CD14-positive monocyte (primary cell): ENCODE measurements around the gene PDIA5. TPM values are rescaled to one million over a fixed set of nuclear protein-coding genes. Genes with fewer than 3 reads are reported as not detected.
A peak's percentile ranks its signal among the peaks of the same experiment; 100 is the strongest.

Experiments used
- DNase-seq, 3 donors: peaks; one replicate each; pipeline ENCODE4 v3.0.0-alpha.2; 2011 to 2022
- H2AFZ ChIP-seq: 2 replicates; pipeline ENCODE4 v1.6.0; 2012; ENCODE audit warnings: mild to moderate bottlenecking, low read depth, low read length, inconsistent platforms; ENCODE audit not compliant: insufficient read depth, poor library complexity, severe bottlenecking
- H3K27ac ChIP-seq, 2 donors: 1 replicate in 1 of 2; 2 replicates in 1 of 2; pipeline ENCODE4 v1.5.1; 2012 to 2013; ENCODE audit warnings: low read length in 2 of 2, control low read depth in 1 of 2, inconsistent platforms in 1 of 2, low read depth in 1 of 2, mild to moderate bottlenecking in 1 of 2
- H3K27me3 ChIP-seq, 2 donors: one replicate each; pipeline versions ENCODE4 v1.6.0 to v1.6.1; 2011 to 2013; ENCODE audit warnings: low read length in 2 of 2; ENCODE audit not compliant: control insufficient read depth in 2 of 2, insufficient read depth in 2 of 2
- H3K36me3 ChIP-seq, 2 donors: replicated peaks in 1 of 2; 1 replicate in 1 of 2; 2 replicates in 1 of 2; pipeline versions ENCODE4 v1.5.1 to v1.6.1; 2012 to 2013; ENCODE audit warnings: low read length in 2 of 2, control low read depth in 1 of 2, inconsistent platforms in 1 of 2, mild to moderate bottlenecking in 1 of 2; ENCODE audit not compliant: insufficient read depth in 2 of 2, control insufficient read depth in 1 of 2
- H3K4me1 ChIP-seq, 2 donors: 1 replicate in 1 of 2; 2 replicates in 1 of 2; pipeline versions ENCODE4 v1.5.1 to v1.6.1; 2012 to 2013; ENCODE audit warnings: low read length in 2 of 2, control low read depth in 1 of 2, inconsistent platforms in 1 of 2, mild to moderate bottlenecking in 1 of 2, moderate library complexity in 1 of 2; ENCODE audit not compliant: insufficient read depth in 2 of 2, control insufficient read depth in 1 of 2
- H3K4me2 ChIP-seq: replicated peaks from 2 replicates; pipeline ENCODE3; 2012; ENCODE audit warnings: low read length, moderate library complexity, mild to moderate bottlenecking; ENCODE audit not compliant: poor library complexity, severe bottlenecking; ENCODE audit errors: extremely low read depth
- H3K4me3 ChIP-seq, 3 experiments: fragments of 200-600 bp in 1 of 3; sonication (generic) in 1 of 3; replicated peaks in 1 of 3; 1 replicate in 2 of 3; 2 replicates in 1 of 3; pipeline ENCODE4 v1.5.1; 2011 to 2013; ENCODE audit warnings: low read length in 3 of 3, mild to moderate bottlenecking in 3 of 3, control low read depth in 2 of 3, low read depth in 2 of 3, inconsistent platforms in 1 of 3, moderate library complexity in 1 of 3
- H3K79me2 ChIP-seq: 2 replicates; pipeline ENCODE4 v1.6.0; 2012; ENCODE audit warnings: mild to moderate bottlenecking, control low read depth, inconsistent platforms, low read length, moderate library complexity; ENCODE audit not compliant: insufficient read depth
- H3K9ac ChIP-seq: 2 replicates; pipeline ENCODE4 v1.6.0; 2017; ENCODE audit warnings: low read length, mild to moderate bottlenecking; ENCODE audit not compliant: insufficient read depth, poor library complexity, severe bottlenecking
- H3K9me3 ChIP-seq, 2 donors: replicated peaks in 1 of 2; 1 replicate in 1 of 2; 2 replicates in 1 of 2; pipeline versions ENCODE4 v1.5.1 to v1.6.1; 2012 to 2013; ENCODE audit warnings: low read length in 2 of 2, control low read depth in 1 of 2; ENCODE audit not compliant: control insufficient read depth in 1 of 2, insufficient read depth in 1 of 2
- H4K20me1 ChIP-seq: 2 replicates; pipeline ENCODE4 v1.6.0; 2012; ENCODE audit warnings: mild to moderate bottlenecking, low read length, control low read depth, moderate library complexity; ENCODE audit not compliant: insufficient read depth
- H3K27ac Mint-ChIP-seq, 7 donors: one replicate each; pipeline ENCODE4 v1.8.0; 2020; ENCODE audit warnings: mild to moderate bottlenecking in 7 of 7, mixed read lengths in 7 of 7, moderate library complexity in 6 of 7, inconsistent platforms in 2 of 7
- H3K27me3 Mint-ChIP-seq, 3 donors: one replicate each; pipeline ENCODE4 v1.8.0; 2021 to 2022; ENCODE audit warnings: low read depth in 3 of 3, mild to moderate bottlenecking in 3 of 3, mixed read lengths in 3 of 3, moderate library complexity in 3 of 3, inconsistent platforms in 1 of 3
- H3K36me3 Mint-ChIP-seq, 2 donors: one replicate each; pipeline ENCODE4 v1.8.0; 2020; ENCODE audit warnings: mixed read lengths in 2 of 2, inconsistent platforms in 1 of 2, mild to moderate bottlenecking in 1 of 2
- H3K4me1 Mint-ChIP-seq: one replicate; pipeline ENCODE4 v1.8.0; 2020; ENCODE audit warnings: mild to moderate bottlenecking, mixed read lengths
- H3K4me3 Mint-ChIP-seq, 2 donors: one replicate each; pipeline ENCODE4 v1.8.0; 2020; ENCODE audit warnings: mild to moderate bottlenecking in 2 of 2, mixed read lengths in 2 of 2, moderate library complexity in 1 of 2
- H3K9me3 Mint-ChIP-seq, 7 donors: one replicate each; pipeline ENCODE4 v1.8.0; 2020 to 2022; ENCODE audit warnings: mixed read lengths in 7 of 7, mild to moderate bottlenecking in 6 of 7, moderate library complexity in 6 of 7, inconsistent platforms in 2 of 7
- CTCF ChIP-seq: fragments of 200-600 bp; IDR thresholded peaks from one replicate; pipeline ENCODE4 v1.8.0; 2022; ENCODE audit warnings: antibody characterized with exemption, mild to moderate bottlenecking
- WGBS: methylation state at CpG from one replicate; pipeline ENCODE4 v1.1.5; 2013; ENCODE audit warnings: missing lambda C conversion rate; ENCODE audit not compliant: insufficient coverage; 5-methylcytosine and 5-hydroxymethylcytosine counted together
- intact Hi-C, 2 donors: fragments of 100-400 bp; cut with micrococcal nuclease; formaldehyde crosslinking; loops; one replicate each; pipeline versions ENCODE4 v1.15.0 to v1.15.1; 2023
- polyA plus RNA-seq, 3 donors: library from polyadenylated mRNA; depleted of rRNA in 1 of 3; unstranded in 2 of 3; stranded (reverse) in 1 of 3; fragments of 300-500 nt in 2 of 3; fragments of >200 nt in 1 of 3; fragmentation: Illumina TruSeq in 2 of 3; gene quantifications; 1 replicate in 2 of 3; 2 replicates in 1 of 3; pipeline ENCODE4 v1.2.3, GENCODE V29; 2012 to 2021

Gene PDIA5
- polyA plus RNA-seq, 3 donors = 7.1 to 10.0 (median 9.2) TPM

DNA sequence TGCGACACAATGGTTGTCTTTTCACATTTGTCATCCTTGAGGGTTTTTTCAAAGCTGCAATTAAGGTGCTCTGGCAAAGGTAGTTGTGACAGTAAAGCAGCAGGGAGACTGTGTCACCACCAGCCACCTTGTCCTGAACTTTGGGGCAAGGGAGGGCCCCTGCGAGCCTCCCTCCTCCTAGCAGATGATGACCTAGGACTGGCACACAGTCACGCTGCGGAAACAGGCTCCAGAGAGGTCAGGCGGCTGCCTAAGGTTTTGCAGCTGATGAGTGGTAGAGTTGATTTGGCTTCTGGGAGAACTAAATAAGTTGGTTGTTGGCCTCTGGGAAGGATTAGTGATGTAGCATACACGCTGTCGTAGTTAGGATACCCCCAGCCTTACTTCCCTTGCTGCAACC lies 62.7 kb downstream of the PDIA5 start:
- Mint-ChIP-seq H3K9me3 (no peaks in the 10 kb centered on the region), H3K4me3 (no peak overlapping the region), H3K27me3 (no peaks in the 10 kb centered on the region), H3K4me1 (no peaks in the 10 kb centered on the region), H3K36me3 (peaks cover 59 to 82% of the 10 kb centered on the region in 2 donors), H3K27ac (peak overlapping the region in 2 of 7 donors; percentile 10 to 37)
- intact Hi-C loops = no loop called here
- no peak overlapping the region for H3K27ac ChIP-seq
- no peak overlapping the region for H3K4me2 ChIP-seq
- H3K79me2 ChIP-seq = no peaks in the 10 kb centered on the region
- H3K9me3 ChIP-seq = no peaks in the 10 kb centered on the region
- H3K27me3 ChIP-seq = no peaks in the 10 kb centered on the region
- H4K20me1 ChIP-seq = no peaks in the 10 kb centered on the region
- H3K4me1 ChIP-seq = no peaks in the 10 kb centered on the region
- DNase-seq = no peak
- WGBS = no CpG with 5 or more reads among the region's 7 CpGs
- no peak for TF ChIP-seq CTCF
- no peak overlapping the region for H3K4me3 ChIP-seq
- no peak overlapping the region for H3K9ac ChIP-seq
- H3K36me3 ChIP-seq = peaks cover 33 to 91% of the 10 kb centered on the region in 2 donors
- no peak overlapping the region for H2AFZ ChIP-seq

DNA sequence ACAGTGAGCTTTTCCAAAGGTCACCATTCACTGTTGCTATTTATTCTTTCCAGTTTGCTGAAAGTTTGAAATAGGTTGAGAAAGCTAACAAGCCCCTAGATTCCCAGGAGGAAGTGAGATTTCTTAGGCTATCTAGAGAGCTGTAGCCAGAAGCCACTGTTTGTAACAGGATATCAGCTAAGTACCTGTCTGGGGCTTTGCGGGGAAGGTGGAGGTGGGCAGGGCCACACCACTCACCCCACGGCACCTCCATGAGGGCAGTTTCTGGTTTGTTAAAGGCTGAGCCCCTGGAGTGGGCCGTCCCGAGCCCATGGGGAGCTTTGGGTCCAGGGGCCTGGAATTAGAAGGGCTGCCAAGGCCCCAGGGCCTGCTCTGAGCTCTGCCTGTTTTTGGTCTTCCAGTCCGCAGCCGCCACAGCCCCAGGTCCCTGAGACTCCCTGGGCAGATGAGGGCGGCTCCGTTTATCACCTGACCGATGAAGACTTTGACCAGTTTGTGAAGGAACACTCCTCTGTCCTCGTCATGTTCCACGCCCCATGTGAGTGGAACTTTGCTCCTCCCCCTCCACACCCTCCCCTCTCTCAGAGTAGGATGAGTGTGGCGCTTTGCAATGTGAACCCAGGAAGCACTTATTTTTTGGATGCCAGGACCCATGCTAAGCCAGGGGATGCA lies 63.4 kb downstream of the PDIA5 start:
- Histone ChIP-seq H3K4me2 (no peak overlapping the region), H2AFZ (no peak overlapping the region), H3K79me2 (no peaks in the 10 kb centered on the region), H3K9me3 (no peaks in the 10 kb centered on the region), H3K4me1 (no peaks in the 10 kb centered on the region), H4K20me1 (no peaks in the 10 kb centered on the region), H3K9ac (no peak overlapping the region), H3K27ac (no peak overlapping the region), H3K27me3 (no peaks in the 10 kb centered on the region), H3K36me3 (peaks cover 34 to 91% of the 10 kb centered on the region in 2 donors), H3K4me3 (no peak overlapping the region)
- Mint-ChIP-seq H3K4me1 (no peaks in the 10 kb centered on the region), H3K9me3 (no peaks in the 10 kb centered on the region), H3K36me3 (peaks cover 54 to 81% of the 10 kb centered on the region in 2 donors), H3K27ac (peak overlapping the region; percentile 10 to 73 (median 37)), H3K4me3 (no peak overlapping the region), H3K27me3 (no peaks in the 10 kb centered on the region)
- intact Hi-C loops = no loop called here
- TF ChIP-seq CTCF = no peak
- 98% methylated on average over 6 of the region's 12 CpGs for WGBS
- DNase-seq = no peak
